K562 (cell line): Measurements from ENCODE around the gene ZFAND3. TPM values are rescaled to one million over a fixed set of nuclear protein-coding genes. Genes with fewer than 3 reads are reported as not detected.

Source experiments
- ATF7 ChIP-seq: fragments of 450-650 bp; IDR thresholded peaks from 2 replicates; pipeline ENCODE4 v1.7.1; 2014; ENCODE audit warnings: mild to moderate bottlenecking, moderate library complexity
- ZNF282 ChIP-seq: sonication (generic); formaldehyde crosslinking; IDR thresholded peaks from 2 replicates; pipeline ENCODE4 v1.8.1; 2023; ENCODE audit warnings: missing genetic modification reagents
- ZNF507 ChIP-seq: conservative IDR thresholded peaks from 2 replicates; pipeline ENCODE4 v1.6.1; 2017; ENCODE audit warnings: missing genetic modification characterization, missing compliant biosample characterization
- polyA plus RNA-seq, 8 experiments: library from polyadenylated mRNA; depleted of rRNA in 4 of 8; stranded (reverse) in 5 of 8; unstranded in 3 of 8; fragments of >200 nt; fragmentation: Nextera tagmentation in 2 of 8; fragmentation: Illumina TruSeq in 1 of 8; extraction: Ambion mirVana in 2 of 8; extraction: Trizol in 1 of 8; gene quantifications; 2 replicates each; pipeline versions ENCODE4 v1.2.1 to v1.2.3, GENCODE V29; 2011 to 2014; ENCODE audit warnings: inconsistent platforms in 1 of 8, missing spikeins in 1 of 8
- total RNA-seq, 7 experiments: library from RNA; depleted of rRNA in 6 of 7; stranded (reverse); fragments of >200 nt in 6 of 7; fragmentation: Illumina TruSeq in 2 of 7; extraction: Trizol in 2 of 7; gene quantifications; 2 replicates each; pipeline versions ENCODE4 v1.2.1 to v1.2.3, GENCODE V29; 2011 to 2021; ENCODE audit warnings: low replicate concordance in 1 of 7
- TF ChIP-seq, protein P1 (sequence below): fragments of 150-350 bp; conservative IDR thresholded peaks from 2 replicates; pipeline ENCODE4 v1.6.1; 2014; ENCODE audit warnings: low read length
- TF ChIP-seq, protein P2 (sequence below), 2 experiments: fragments of 450-650 bp in 1 of 2; sonication (generic) in 1 of 2; formaldehyde crosslinking; conservative IDR thresholded peaks; 2 replicates each; pipeline versions ENCODE4 v1.4.0 to v1.8.1; 2020 to 2022; ENCODE audit warnings: mild to moderate bottlenecking in 1 of 2, missing genetic modification reagents in 1 of 2

ZFAND3 gene
- total and polyA plus RNA-seq, 9 of the 15 experiments (the other 6 are each of a cell fraction or from before 2014, with no cell fraction given) = 0.81 to 26.6 (median 11.8) TPM

DNA sequence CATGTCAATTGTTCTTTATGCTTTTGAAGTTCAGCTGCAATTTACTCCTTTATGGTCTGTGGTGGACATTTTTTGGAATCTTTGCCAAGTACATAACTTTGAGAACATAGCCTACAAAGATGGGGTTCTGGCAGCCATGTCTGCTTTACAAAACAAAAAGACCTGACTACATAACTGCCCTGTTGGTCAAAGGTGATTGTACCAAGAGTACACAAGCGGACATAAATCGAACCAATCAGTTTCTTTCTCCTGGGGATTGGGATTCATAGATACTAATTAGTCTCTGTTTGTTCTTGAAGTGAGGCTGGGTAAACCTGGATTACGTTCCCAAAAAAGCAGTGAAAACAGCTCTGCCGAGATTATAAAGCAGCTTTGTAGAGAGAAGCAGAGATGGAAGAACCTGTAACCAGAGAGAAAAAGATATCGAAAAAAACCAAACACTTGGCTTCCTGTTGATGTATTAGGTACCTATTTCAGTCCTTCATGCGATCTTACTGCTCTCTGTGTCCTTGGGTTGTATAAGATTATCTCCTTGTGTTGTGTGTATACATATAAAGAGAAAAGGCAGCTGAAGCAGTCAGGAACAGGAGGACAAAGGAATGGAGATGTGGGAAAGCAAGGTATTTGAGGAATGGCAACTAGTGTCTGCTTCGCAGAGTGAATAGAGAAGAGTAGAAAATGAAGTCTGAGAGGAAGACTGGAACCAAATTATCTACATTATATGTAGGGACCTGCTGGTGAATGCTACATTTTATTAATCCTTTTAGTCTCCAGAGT lies 2.7 kb upstream of the ZFAND3 start (continued):
- TF ChIP-seq ATF7 = no peak
- TF ChIP-seq, protein P1, sequence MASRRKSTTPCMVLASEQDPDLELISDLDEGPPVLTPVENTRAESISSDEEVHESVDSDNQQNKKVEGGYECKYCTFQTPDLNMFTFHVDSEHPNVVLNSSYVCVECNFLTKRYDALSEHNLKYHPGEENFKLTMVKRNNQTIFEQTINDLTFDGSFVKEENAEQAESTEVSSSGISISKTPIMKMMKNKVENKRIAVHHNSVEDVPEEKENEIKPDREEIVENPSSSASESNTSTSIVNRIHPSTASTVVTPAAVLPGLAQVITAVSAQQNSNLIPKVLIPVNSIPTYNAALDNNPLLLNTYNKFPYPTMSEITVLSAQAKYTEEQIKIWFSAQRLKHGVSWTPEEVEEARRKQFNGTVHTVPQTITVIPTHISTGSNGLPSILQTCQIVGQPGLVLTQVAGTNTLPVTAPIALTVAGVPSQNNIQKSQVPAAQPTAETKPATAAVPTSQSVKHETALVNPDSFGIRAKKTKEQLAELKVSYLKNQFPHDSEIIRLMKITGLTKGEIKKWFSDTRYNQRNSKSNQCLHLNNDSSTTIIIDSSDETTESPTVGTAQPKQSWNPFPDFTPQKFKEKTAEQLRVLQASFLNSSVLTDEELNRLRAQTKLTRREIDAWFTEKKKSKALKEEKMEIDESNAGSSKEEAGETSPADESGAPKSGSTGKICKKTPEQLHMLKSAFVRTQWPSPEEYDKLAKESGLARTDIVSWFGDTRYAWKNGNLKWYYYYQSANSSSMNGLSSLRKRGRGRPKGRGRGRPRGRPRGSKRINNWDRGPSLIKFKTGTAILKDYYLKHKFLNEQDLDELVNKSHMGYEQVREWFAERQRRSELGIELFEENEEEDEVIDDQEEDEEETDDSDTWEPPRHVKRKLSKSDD = no peak
- TF ChIP-seq, protein P2, sequence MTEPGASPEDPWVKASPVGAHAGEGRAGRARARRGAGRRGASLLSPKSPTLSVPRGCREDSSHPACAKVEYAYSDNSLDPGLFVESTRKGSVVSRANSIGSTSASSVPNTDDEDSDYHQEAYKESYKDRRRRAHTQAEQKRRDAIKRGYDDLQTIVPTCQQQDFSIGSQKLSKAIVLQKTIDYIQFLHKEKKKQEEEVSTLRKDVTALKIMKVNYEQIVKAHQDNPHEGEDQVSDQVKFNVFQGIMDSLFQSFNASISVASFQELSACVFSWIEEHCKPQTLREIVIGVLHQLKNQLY (CRISPR knock-in tag; conservative IDR thresholded peaks at IDR 0.05) = no peak
- no peak for TF ChIP-seq ZNF282 (CRISPR knock-in tag)
- no peak for TF ChIP-seq ZNF507 (tag)
